ENCODE data around the gene BIN1. TPM values are rescaled to one million over a fixed set of nuclear protein-coding genes. Genes with fewer than 3 reads are reported as not detected.

BIN1 gene
- total RNA-seq, 2 experiments from 2014 or later: 130 to 131 TPM

GRCh38 chr2:127080226-127080937 lies 26.6 kb downstream of the BIN1 start:
- H3K4me3 Mint-ChIP-seq: peak overlapping the region; percentile 87
- ChIA-PET CTCF (interaction anchor here (0.6 to 7.2 kb wide), 3 partner anchors 9 to 12 kb away, joined by 3 to 59 read pairs (median 4); no protein-coding TSS in a partner anchor), POLR2A (interaction anchor here (0.5 to 4.0 kb wide), 14 partner anchors 9 to 1011 kb away, joined by 3 to 26 read pairs (median 5); partner anchors contain the start of genes BIN1, IWS1, SFT2D3 and UGGT1)
- H3K4me1 Mint-ChIP-seq: peaks cover 78% of the 10 kb centered on the region
- H3K36me3 Mint-ChIP-seq (ENCODE audit: low read depth): peaks cover 25% of the 10 kb centered on the region
- peak overlapping the region; percentile 95 for H3K27ac Mint-ChIP-seq
- DNase-seq: peak; percentile 65
- H3K27me3 Mint-ChIP-seq: no peaks in the 10 kb centered on the region
- H3K9me3 Mint-ChIP-seq: no peaks in the 10 kb centered on the region

- ChIA-PET CTCF (interaction anchor here (1.2 to 7.2 kb wide), 2 partner anchors 9 to 11 kb away, joined by 4 to 59 read pairs; no protein-coding TSS in a partner anchor), POLR2A (interaction anchor here (1.0 to 4.0 kb wide), 6 partner anchors 10 to 562 kb away, joined by 4 to 26 read pairs (median 8); partner anchors contain the start of genes BIN1 and IWS1)
- DNase-seq: no peak
- peaks cover 25% of the 10 kb centered on the region for H3K36me3 Mint-ChIP-seq (ENCODE audit: low read depth)
- peak overlapping the region; percentile 95 for H3K27ac Mint-ChIP-seq
- H3K9me3 Mint-ChIP-seq: no peaks in the 10 kb centered on the region
- peaks cover 72% of the 10 kb centered on the region for H3K4me1 Mint-ChIP-seq
- H3K27me3 Mint-ChIP-seq: no peaks in the 10 kb centered on the region
- peak overlapping the region; percentile 87 for H3K4me3 Mint-ChIP-seq
These were observed 27.5 kb downstream of the BIN1 start for GRCh38 chr2:127079358-127079920.

- Mint-ChIP-seq H3K4me1 (peaks cover 66% of the 10 kb centered on the region), H3K27me3 (no peaks in the 10 kb centered on the region), H3K4me3 (peak overlapping the region; percentile 87), H3K27ac (peak overlapping the region; percentile 95), H3K36me3 (ENCODE audit: low read depth) (peaks cover 25% of the 10 kb centered on the region), H3K9me3 (no peaks in the 10 kb centered on the region)
- ChIA-PET POLR2A (interaction anchor here (3.8 to 4.0 kb wide), 2 partner anchors 10 to 27 kb away, joined by 23 to 26 read pairs; partner anchors contain the start of gene BIN1), CTCF (interaction anchor here (7.2 kb wide), 1 partner anchor 10 kb away, joined by 59 read pairs; no protein-coding TSS in a partner anchor)
- DNase-seq: no peak
These were observed 28.2 kb downstream of the BIN1 start for GRCh38 chr2:127078666-127079270.

GRCh38 chr2:127078028-127078427 lies 28.9 kb downstream of the BIN1 start:
- H3K27me3 Mint-ChIP-seq: no peaks in the 10 kb centered on the region
- no peak overlapping the region for H3K4me3 Mint-ChIP-seq
- peaks cover 60% of the 10 kb centered on the region for H3K4me1 Mint-ChIP-seq
- POLR2A ChIA-PET: interaction anchor here (1.1 kb wide), 1 partner anchor 215 kb away, joined by 3 read pairs; the partner anchor contains the start of gene ERCC3
- H3K9me3 Mint-ChIP-seq: no peaks in the 10 kb centered on the region
- DNase-seq: no peak
- CTCF ChIA-PET: interaction anchor here (7.2 kb wide), 1 partner anchor 10 kb away, joined by 59 read pairs; no protein-coding TSS in a partner anchor
- H3K36me3 Mint-ChIP-seq (ENCODE audit: low read depth): peaks cover 23% of the 10 kb centered on the region
- H3K27ac Mint-ChIP-seq: peak overlapping the region; percentile 95

GRCh38 chr2:127076924-127077323 lies 30.0 kb downstream of the BIN1 start:
- Mint-ChIP-seq H3K36me3 (ENCODE audit: low read depth) (peaks cover 28% of the 10 kb centered on the region), H3K4me1 (peaks cover 49% of the 10 kb centered on the region), H3K27ac (no peak overlapping the region), H3K4me3 (no peak overlapping the region), H3K9me3 (no peaks in the 10 kb centered on the region), H3K27me3 (no peaks in the 10 kb centered on the region)
- CTCF ChIA-PET: interaction anchor here (7.2 kb wide), 1 partner anchor 9 kb away, joined by 59 read pairs; no protein-coding TSS in a partner anchor
- POLR2A ChIA-PET: interaction anchor here (1.1 kb wide), 1 partner anchor 217 kb away, joined by 3 read pairs; the partner anchor contains the start of gene ERCC3
- DNase-seq: no peak

- Mint-ChIP-seq H3K36me3 (ENCODE audit: low read depth) (peaks cover 27% of the 10 kb centered on the region), H3K27ac (peak overlapping the region; percentile 5), H3K27me3 (no peaks in the 10 kb centered on the region), H3K4me3 (no peak overlapping the region), H3K4me1 (peaks cover 45% of the 10 kb centered on the region), H3K9me3 (no peaks in the 10 kb centered on the region)
- DNase-seq: no peak
- ChIA-PET CTCF (interaction anchor here (7.2 kb wide), 1 partner anchor 8 kb away, joined by 59 read pairs; no protein-coding TSS in a partner anchor), POLR2A (no interaction called here)
These were observed 30.7 kb downstream of the BIN1 start for GRCh38 chr2:127076290-127076689.

- Mint-ChIP-seq H3K4me3 (no peak overlapping the region), H3K9me3 (no peaks in the 10 kb centered on the region), H3K36me3 (ENCODE audit: low read depth) (peaks cover 32% of the 10 kb centered on the region), H3K27me3 (no peaks in the 10 kb centered on the region), H3K27ac (no peak overlapping the region), H3K4me1 (peaks cover 43% of the 10 kb centered on the region)
- POLR2A ChIA-PET: no interaction called here
- CTCF ChIA-PET: interaction anchor here (7.2 kb wide), 1 partner anchor 7 kb away, joined by 59 read pairs; no protein-coding TSS in a partner anchor
- no peak for DNase-seq
These were observed 31.1 kb downstream of the BIN1 start for GRCh38 chr2:127075821-127076220.

GRCh38 chr2:127074936-127075335 lies 32.0 kb downstream of the BIN1 start:
- H3K4me3 Mint-ChIP-seq: no peak overlapping the region
- H3K4me1 Mint-ChIP-seq: peaks cover 37% of the 10 kb centered on the region
- H3K36me3 Mint-ChIP-seq (ENCODE audit: low read depth): peaks cover 38% of the 10 kb centered on the region
- DNase-seq: no peak
- H3K27me3 Mint-ChIP-seq: no peaks in the 10 kb centered on the region
- POLR2A ChIA-PET: interaction anchor here (1.4 kb wide), 1 partner anchor 9 kb away, joined by 7 read pairs; no protein-coding TSS in a partner anchor
- H3K27ac Mint-ChIP-seq: peak overlapping the region; percentile 52
- H3K9me3 Mint-ChIP-seq: no peaks in the 10 kb centered on the region
- CTCF ChIA-PET: interaction anchor here (0.7 kb wide), 1 partner anchor 25 kb away, joined by 3 read pairs; no protein-coding TSS in a partner anchor

GRCh38 chr2:127074358-127074757 lies 32.6 kb downstream of the BIN1 start:
- no peak overlapping the region for H3K4me3 Mint-ChIP-seq
- H3K27ac Mint-ChIP-seq: no peak overlapping the region
- DNase-seq: no peak
- CTCF ChIA-PET: interaction anchor here (0.7 kb wide), 1 partner anchor 24 kb away, joined by 3 read pairs; no protein-coding TSS in a partner anchor
- no peaks in the 10 kb centered on the region for H3K9me3 Mint-ChIP-seq
- peaks cover 42% of the 10 kb centered on the region for H3K36me3 Mint-ChIP-seq (ENCODE audit: low read depth)
- POLR2A ChIA-PET: interaction anchor here (1.4 kb wide), 1 partner anchor 9 kb away, joined by 7 read pairs; no protein-coding TSS in a partner anchor
- no peaks in the 10 kb centered on the region for H3K27me3 Mint-ChIP-seq
- peaks cover 33% of the 10 kb centered on the region for H3K4me1 Mint-ChIP-seq

GRCh38 chr2:127072970-127073369 lies 34.0 kb downstream of the BIN1 start:
- CTCF ChIA-PET: no interaction called here
- DNase-seq: no peak
- peaks cover 42% of the 10 kb centered on the region for H3K36me3 Mint-ChIP-seq (ENCODE audit: low read depth)
- no peaks in the 10 kb centered on the region for H3K27me3 Mint-ChIP-seq
- POLR2A ChIA-PET: no interaction called here
- no peak overlapping the region for H3K27ac Mint-ChIP-seq
- H3K9me3 Mint-ChIP-seq: no peaks in the 10 kb centered on the region
- H3K4me1 Mint-ChIP-seq: peaks cover 25% of the 10 kb centered on the region
- H3K4me3 Mint-ChIP-seq: no peak overlapping the region

- no peaks in the 10 kb centered on the region for H3K9me3 Mint-ChIP-seq
- H3K27me3 Mint-ChIP-seq: no peaks in the 10 kb centered on the region
- peaks cover 24% of the 10 kb centered on the region for H3K4me1 Mint-ChIP-seq
- DNase-seq: no peak
- CTCF ChIA-PET: no interaction called here
- peak overlapping the region; percentile 14 for H3K27ac Mint-ChIP-seq
- H3K4me3 Mint-ChIP-seq: no peak overlapping the region
- H3K36me3 Mint-ChIP-seq (ENCODE audit: low read depth): peaks cover 46% of the 10 kb centered on the region
- POLR2A ChIA-PET: no interaction called here
These were observed 34.6 kb downstream of the BIN1 start for GRCh38 chr2:127072396-127072795.

- no peaks in the 10 kb centered on the region for H3K27me3 Mint-ChIP-seq
- no peak for DNase-seq
- ChIA-PET CTCF (no interaction called here), POLR2A (interaction anchor here (0.7 kb wide), 1 partner anchor 10 kb away, joined by 4 read pairs; no protein-coding TSS in a partner anchor)
- peaks cover 44% of the 10 kb centered on the region for H3K36me3 Mint-ChIP-seq (ENCODE audit: low read depth)
- H3K9me3 Mint-ChIP-seq: no peaks in the 10 kb centered on the region
- H3K4me3 Mint-ChIP-seq: no peak overlapping the region
- H3K4me1 Mint-ChIP-seq: peaks cover 19% of the 10 kb centered on the region
- no peak overlapping the region for H3K27ac Mint-ChIP-seq
These were observed 35.0 kb downstream of the BIN1 start for GRCh38 chr2:127071901-127072328.

All from activated CD4-positive, alpha-beta memory T cell treated with anti-CD3 and anti-CD28 coated beads, Interleukin-2, amount 10 ng/mL, durations not matched to agents 7 days and 5 days (primary cell).